ENCODE results near the gene KIDINS220. TPM values are rescaled to one million over a fixed set of nuclear protein-coding genes. Genes with fewer than 3 reads are reported as not detected.

Gene KIDINS220
- total RNA-seq, 1 donor from 2014 or later: 60.0 TPM

DNA sequence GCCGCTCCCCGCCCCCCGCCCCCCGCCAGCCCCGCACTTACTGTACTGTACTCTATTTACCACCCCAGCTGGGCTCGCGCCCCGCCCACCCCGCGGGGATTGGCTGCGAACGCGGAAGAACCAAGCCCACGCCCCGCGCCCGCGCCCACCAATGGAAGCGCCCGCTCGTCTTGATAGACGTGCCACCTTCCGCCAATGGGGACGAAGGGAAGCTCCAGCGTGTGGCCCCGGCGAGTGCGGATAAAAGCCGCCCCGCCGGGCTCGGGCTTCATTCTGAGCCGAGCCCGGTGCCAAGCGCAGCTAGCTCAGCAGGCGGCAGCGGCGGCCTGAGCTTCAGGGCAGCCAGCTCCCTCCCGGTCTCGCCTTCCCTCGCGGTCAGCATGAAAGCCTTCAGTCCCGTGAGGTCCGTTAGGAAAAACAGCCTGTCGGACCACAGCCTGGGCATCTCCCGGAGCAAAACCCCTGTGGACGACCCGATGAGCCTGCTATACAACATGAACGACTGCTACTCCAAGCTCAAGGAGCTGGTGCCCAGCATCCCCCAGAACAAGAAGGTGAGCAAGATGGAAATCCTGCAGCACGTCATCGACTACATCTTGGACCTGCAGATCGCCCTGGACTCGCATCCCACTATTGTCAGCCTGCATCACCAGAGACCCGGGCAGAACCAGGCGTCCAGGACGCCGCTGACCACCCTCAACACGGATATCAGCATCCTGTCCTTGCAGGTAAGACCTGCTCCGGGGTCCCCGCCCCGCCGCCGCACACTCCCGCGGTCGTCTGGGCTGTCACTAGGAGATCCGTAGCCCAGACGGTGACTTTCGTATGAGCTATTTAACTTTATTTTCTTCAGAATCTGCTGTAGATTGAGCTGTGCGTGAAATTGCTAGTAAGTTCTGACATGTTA is 155.4 kb downstream of the KIDINS220 start, which contains the start of gene ID2:
Gene ID2, plus strand, starts transcription at position 271 of the 907 bp plus-strand sequence. Its CDS starts 110 bp downstream, at position 381.
- Histone ChIP-seq H3K9me3 (replicated peaks) (no peaks in the 10 kb centered on the region), H3K27me3 (ENCODE audit: low read depth) (no peaks in the 10 kb centered on the region), H3K4me1 (peaks cover 77% of the 10 kb centered on the region), H3K4me3 (peak within 1 kb of the TSS; percentile 81), H3K27ac (replicated peaks) (peak within 1 kb of the TSS; percentile 100), H3K36me3 (no peaks in the 10 kb centered on the region)
- TF ChIP-seq, protein P1, sequence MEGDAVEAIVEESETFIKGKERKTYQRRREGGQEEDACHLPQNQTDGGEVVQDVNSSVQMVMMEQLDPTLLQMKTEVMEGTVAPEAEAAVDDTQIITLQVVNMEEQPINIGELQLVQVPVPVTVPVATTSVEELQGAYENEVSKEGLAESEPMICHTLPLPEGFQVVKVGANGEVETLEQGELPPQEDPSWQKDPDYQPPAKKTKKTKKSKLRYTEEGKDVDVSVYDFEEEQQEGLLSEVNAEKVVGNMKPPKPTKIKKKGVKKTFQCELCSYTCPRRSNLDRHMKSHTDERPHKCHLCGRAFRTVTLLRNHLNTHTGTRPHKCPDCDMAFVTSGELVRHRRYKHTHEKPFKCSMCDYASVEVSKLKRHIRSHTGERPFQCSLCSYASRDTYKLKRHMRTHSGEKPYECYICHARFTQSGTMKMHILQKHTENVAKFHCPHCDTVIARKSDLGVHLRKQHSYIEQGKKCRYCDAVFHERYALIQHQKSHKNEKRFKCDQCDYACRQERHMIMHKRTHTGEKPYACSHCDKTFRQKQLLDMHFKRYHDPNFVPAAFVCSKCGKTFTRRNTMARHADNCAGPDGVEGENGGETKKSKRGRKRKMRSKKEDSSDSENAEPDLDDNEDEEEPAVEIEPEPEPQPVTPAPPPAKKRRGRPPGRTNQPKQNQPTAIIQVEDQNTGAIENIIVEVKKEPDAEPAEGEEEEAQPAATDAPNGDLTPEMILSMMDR (IDR thresholded peaks at IDR 0.05; ENCODE audit: borderline replicate concordance): no peak
- intact Hi-C loops (cut with micrococcal nuclease): loop anchor here (10.0 kb wide), 1 partner anchor 467 kb away; no protein-coding TSS in a partner anchor
- peak; percentile 100 for DNase-seq

- H3K36me3 ChIP-seq: no peaks in the 10 kb centered on the region
- peak overlapping the region; percentile 81 for H3K4me3 ChIP-seq
- peak overlapping the region; percentile 100 for H3K27ac ChIP-seq (replicated peaks)
- peaks cover 86% of the 10 kb centered on the region for H3K4me1 ChIP-seq
- H3K27me3 ChIP-seq (ENCODE audit: low read depth): no peaks in the 10 kb centered on the region
- no peaks in the 10 kb centered on the region for H3K9me3 ChIP-seq (replicated peaks)
- TF ChIP-seq, protein P1 (IDR thresholded peaks at IDR 0.05; ENCODE audit: borderline replicate concordance): no peak
- peak; percentile 53 for DNase-seq
- intact Hi-C loops (cut with micrococcal nuclease): loop anchor here (10.0 kb wide), 1 partner anchor 466 kb away; no protein-coding TSS in a partner anchor
These were observed 156.3 kb downstream of the KIDINS220 start for GRCh38 chr2:8680822-8681760.

- peak; percentile 42 for DNase-seq
- Histone ChIP-seq H3K27ac (replicated peaks) (peak overlapping the region; percentile 100), H3K4me1 (peaks cover 81% of the 10 kb centered on the region), H3K36me3 (no peaks in the 10 kb centered on the region), H3K4me3 (peak overlapping the region; percentile 81), H3K9me3 (replicated peaks) (peaks cover 5% of the 10 kb centered on the region), H3K27me3 (ENCODE audit: low read depth) (no peaks in the 10 kb centered on the region)
- intact Hi-C loops (cut with micrococcal nuclease): loop anchor here (10.0 kb wide), 1 partner anchor 465 kb away; no protein-coding TSS in a partner anchor
- TF ChIP-seq, protein P1 (IDR thresholded peaks at IDR 0.05; ENCODE audit: borderline replicate concordance): no peak
These were observed 157.3 kb downstream of the KIDINS220 start for GRCh38 chr2:8679827-8680731.

GRCh38 chr2:8679567-8679826 is 157.9 kb downstream of the KIDINS220 start:
- Histone ChIP-seq H3K36me3 (no peaks in the 10 kb centered on the region), H3K4me3 (peak overlapping the region; percentile 81), H3K4me1 (peaks cover 76% of the 10 kb centered on the region), H3K9me3 (replicated peaks) (peaks cover 10% of the 10 kb centered on the region), H3K27ac (replicated peaks) (peak overlapping the region; percentile 100), H3K27me3 (ENCODE audit: low read depth) (no peaks in the 10 kb centered on the region)
- TF ChIP-seq, protein P1 (IDR thresholded peaks at IDR 0.05; ENCODE audit: borderline replicate concordance): no peak
- intact Hi-C loops (cut with micrococcal nuclease): no loop called here
- no peak for DNase-seq

Other genes with a start within 250 kb of the KIDINS220 start
- 32.2 TPM for gene ID2, start 155.6 kb downstream of the KIDINS220 start, total RNA-seq
- 5.3 TPM for gene MBOAT2, start 166.1 kb upstream of the KIDINS220 start, total RNA-seq

Measured in left ventricle myocardium inferior (tissue), 1 donor.